Mesodermal cell (in vitro differentiated cells): ENCODE data around the gene GRIN3B.

Experiments used
- H3K27ac ChIP-seq: 2 replicates; pipeline ENCODE4 v1.7.0; 2013; ENCODE audit warnings: mild to moderate bottlenecking, low read depth, low read length, moderate library complexity; ENCODE audit not compliant: severe bottlenecking
- H3K36me3 ChIP-seq: 2 replicates; pipeline ENCODE4 v1.7.1; 2013; ENCODE audit warnings: mild to moderate bottlenecking, low read length, moderate library complexity; ENCODE audit not compliant: control insufficient read depth, insufficient read depth
- H3K4me1 ChIP-seq: one replicate; pipeline ENCODE4 v1.7.1; 2013; ENCODE audit warnings: mild to moderate bottlenecking, low read length; ENCODE audit not compliant: insufficient read depth, control insufficient read depth, poor library complexity, severe bottlenecking
- H3K4me3 ChIP-seq: 2 replicates; pipeline ENCODE4 v1.7.0; 2013; ENCODE audit warnings: low read length, control low read depth, mild to moderate bottlenecking; ENCODE audit not compliant: insufficient read depth, poor library complexity, severe bottlenecking; ENCODE audit errors: extremely low read depth
- H3K9me3 ChIP-seq: 2 replicates; pipeline ENCODE4 v1.7.1; 2013; ENCODE audit warnings: mild to moderate bottlenecking, low read length, moderate library complexity; ENCODE audit not compliant: control insufficient read depth
- WGBS, 2 experiments: methylation state at CpG; one replicate each; pipeline ENCODE4 v1.1.5; 2013; ENCODE audit warnings: missing lambda C conversion rate in 2 of 2; ENCODE audit not compliant: insufficient coverage in 2 of 2; 5-methylcytosine and 5-hydroxymethylcytosine counted together

Gene GRIN3B

GRCh38 chr19:1002600-1002999, 2.4 kb downstream of the GRIN3B start:
- WGBS, 2 experiments: 77 to 79% methylated on average over 3 to 4 of the region's 4 CpGs
- Histone ChIP-seq H3K9me3 (no peaks in the 10 kb centered on the region), H3K4me1 (no peaks in the 10 kb centered on the region), H3K27ac (no peak overlapping the region), H3K4me3 (no peak overlapping the region), H3K36me3 (no peaks in the 10 kb centered on the region)

GRCh38 chr19:1003283-1003682, 3.1 kb downstream of the GRIN3B start:
- Histone ChIP-seq H3K36me3 (no peaks in the 10 kb centered on the region), H3K27ac (no peak overlapping the region), H3K9me3 (no peaks in the 10 kb centered on the region), H3K4me1 (no peaks in the 10 kb centered on the region), H3K4me3 (no peak overlapping the region)
- 93 to 94% methylated on average over 33 to 37 of the region's 37 CpGs for WGBS, 2 experiments

GRCh38 chr19:1004204-1004802, 4.1 kb downstream of the GRIN3B start:
- WGBS, 2 experiments: 86 to 88% methylated on average over 29 to 32 of the region's 32 CpGs
- H3K4me3 ChIP-seq: no peak overlapping the region

GRCh38 chr19:1004803-1005664, 4.8 kb downstream of the GRIN3B start:
- no peaks in the 10 kb centered on the region for H3K9me3 ChIP-seq
- 93 to 94% methylated on average over 61 to 65 of the region's 70 CpGs for WGBS, 2 experiments
- H3K27ac ChIP-seq: no peak overlapping the region
- H3K36me3 ChIP-seq: peaks cover 6% of the 10 kb centered on the region
- H3K4me3 ChIP-seq: no peak overlapping the region
- no peaks in the 10 kb centered on the region for H3K4me1 ChIP-seq

More at GRCh38 chr19:1004204-1004802, 4.1 kb downstream of the GRIN3B start:
- Histone ChIP-seq H3K4me1 (no peaks in the 10 kb centered on the region), H3K36me3 (no peaks in the 10 kb centered on the region), H3K27ac (no peak overlapping the region), H3K9me3 (no peaks in the 10 kb centered on the region)

- WGBS, 2 experiments: 88 to 91% methylated on average over 22 to 24 of the region's 27 CpGs
- Histone ChIP-seq H3K4me3 (no peak overlapping the region), H3K36me3 (peaks cover 20% of the 10 kb centered on the region), H3K4me1 (no peaks in the 10 kb centered on the region), H3K9me3 (no peaks in the 10 kb centered on the region), H3K27ac (no peak overlapping the region)
Observed at GRCh38 chr19:1006711-1007398, 6.6 kb downstream of the GRIN3B start.

DNA sequence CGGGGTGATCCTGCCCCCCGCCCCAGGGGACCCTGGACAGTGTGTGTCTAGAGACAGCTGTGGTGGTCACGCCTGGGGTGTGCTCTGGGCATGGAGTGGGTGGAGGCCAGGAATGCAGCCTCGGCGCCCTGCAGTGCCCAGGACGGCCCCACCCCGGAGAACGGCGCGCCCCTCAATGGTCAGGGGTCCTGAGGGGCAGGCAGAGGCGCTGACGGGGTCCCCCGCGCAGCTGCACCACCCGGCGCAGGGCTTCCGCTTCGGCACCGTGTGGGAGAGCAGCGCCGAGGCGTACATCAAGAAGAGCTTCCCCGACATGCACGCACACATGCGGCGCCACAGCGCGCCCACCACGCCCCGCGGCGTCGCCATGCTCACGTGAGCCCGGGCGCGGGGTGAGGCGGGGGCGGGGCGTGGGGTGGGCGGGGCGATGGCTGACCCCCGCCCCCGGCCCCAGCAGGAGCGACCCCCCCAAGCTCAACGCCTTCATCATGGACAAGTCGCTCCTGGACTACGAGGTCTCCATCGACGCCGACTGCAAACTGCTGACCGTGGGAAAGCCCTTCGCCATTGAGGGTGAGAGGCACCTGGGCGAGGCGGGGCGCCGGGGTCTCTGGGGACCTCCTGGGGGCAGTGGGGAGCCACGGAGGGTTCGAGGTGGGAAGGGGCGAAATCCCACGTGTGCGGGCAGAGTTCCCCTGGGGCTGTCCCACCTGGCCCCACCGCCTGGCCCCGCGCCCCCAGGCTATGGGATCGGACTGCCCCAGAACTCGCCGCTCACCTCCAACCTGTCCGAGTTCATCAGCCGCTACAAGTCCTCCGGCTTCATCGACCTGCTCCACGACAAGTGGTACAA, 7.4 kb downstream of the GRIN3B start:
- 96 to 98% methylated on average over 50 to 60 of the region's 73 CpGs for WGBS, 2 experiments
- Histone ChIP-seq H3K9me3 (no peaks in the 10 kb centered on the region), H3K4me3 (no peak overlapping the region), H3K4me1 (no peaks in the 10 kb centered on the region), H3K27ac (no peak overlapping the region), H3K36me3 (peaks cover 28% of the 10 kb centered on the region)

- 94 to 97% methylated on average over 35 to 42 of the region's 45 CpGs for WGBS, 2 experiments
- Histone ChIP-seq H3K4me3 (no peak overlapping the region), H3K36me3 (peaks cover 36% of the 10 kb centered on the region), H3K27ac (no peak overlapping the region), H3K9me3 (no peaks in the 10 kb centered on the region), H3K4me1 (no peaks in the 10 kb centered on the region)
Observed at GRCh38 chr19:1008268-1009040, 8.2 kb downstream of the GRIN3B start.

GRCh38 chr19:1009041-1009980, 9.1 kb downstream of the GRIN3B start:
- H3K9me3 ChIP-seq: no peaks in the 10 kb centered on the region
- no peak overlapping the region for H3K4me3 ChIP-seq
- no peaks in the 10 kb centered on the region for H3K4me1 ChIP-seq
- no peak overlapping the region for H3K27ac ChIP-seq
- WGBS, 2 experiments: 95 to 97% methylated on average over 64 to 86 of the region's 92 CpGs
- peaks cover 44% of the 10 kb centered on the region for H3K36me3 ChIP-seq

GRCh38 chr19:1009981-1010538, 9.8 kb downstream of the GRIN3B start:
- H3K36me3 ChIP-seq: peaks cover 52% of the 10 kb centered on the region
- H3K4me1 ChIP-seq: no peaks in the 10 kb centered on the region
- H3K4me3 ChIP-seq: no peak overlapping the region
- H3K27ac ChIP-seq: no peak overlapping the region
- no peaks in the 10 kb centered on the region for H3K9me3 ChIP-seq
- 94% methylated on average over 22 to 23 of the region's 29 CpGs for WGBS, 2 experiments
